ENCODE data around the gene TRIM15.
A peak's percentile ranks its signal among the peaks of the same experiment; 100 is the strongest.

TRIM15 gene

DNA sequence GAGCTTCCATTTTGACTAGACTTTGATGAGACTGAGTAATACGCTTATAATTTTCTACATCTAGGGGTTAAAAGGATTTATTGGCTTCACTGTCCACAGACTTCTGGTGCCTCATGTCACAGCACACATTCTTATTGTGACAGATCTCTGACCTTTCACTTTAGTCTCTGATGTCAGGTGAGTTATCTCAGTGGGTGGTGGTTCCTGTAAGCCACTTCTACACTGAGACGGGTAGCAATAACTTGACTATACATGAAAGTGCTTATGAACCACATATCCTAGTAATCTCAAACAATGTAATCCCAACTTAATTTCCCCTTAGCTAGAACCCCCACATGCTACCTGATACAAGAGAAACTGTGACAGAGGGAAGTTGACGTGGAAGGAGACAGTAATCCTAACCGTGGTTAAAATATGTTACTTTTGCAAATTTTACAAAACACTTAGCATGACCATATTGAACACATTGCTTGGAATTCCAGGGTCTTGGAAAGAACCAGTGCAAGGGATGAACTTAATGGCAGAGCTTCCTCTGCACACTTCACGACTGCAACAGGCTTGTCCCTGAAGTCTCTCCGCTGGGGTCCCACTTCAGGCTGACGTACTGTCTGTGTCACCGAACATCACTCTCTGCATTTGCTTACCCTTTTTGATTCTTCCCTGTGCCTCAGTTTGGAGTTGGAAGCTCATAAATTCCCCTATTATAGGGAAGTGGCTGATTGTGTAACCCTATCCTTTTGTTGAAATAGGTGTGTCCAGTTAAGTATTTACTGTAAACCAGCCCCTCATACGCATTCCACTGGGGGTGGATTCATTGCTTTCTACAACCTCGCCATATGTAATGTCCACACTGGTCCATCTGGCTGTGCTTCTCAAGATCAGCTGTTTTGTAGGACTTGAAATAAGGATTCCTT is 33.8 kb upstream of the TRIM15 start:
- H3K9ac ChIP-seq (ENCODE audit: low read length): no peak overlapping the region
- H3K27me3 ChIP-seq (ENCODE audit: insufficient read depth, low read length): peaks cover 5% of the 10 kb centered on the region; the same call in 1 of the 2 replicates
- no peak overlapping the region for H3K27ac ChIP-seq (ENCODE audit: low read depth, low read length, poor library complexity, severe bottlenecking)
- no peaks in the 10 kb centered on the region for H3K79me2 ChIP-seq (ENCODE audit: insufficient read depth, low read length)
- TF ChIP-seq EZH2 (IDR thresholded peaks at IDR 0.05; ENCODE audit: borderline replicate concordance, low read length): no peak
- H4K20me1 ChIP-seq (ENCODE audit: insufficient read depth, low read length): no peaks in the 10 kb centered on the region
- peaks cover 4% of the 10 kb centered on the region for H3K4me1 ChIP-seq (ENCODE audit: insufficient read depth, low read length, severe bottlenecking)
- no peak overlapping the region for H2AFZ ChIP-seq (ENCODE audit: low read length)
- no peak overlapping the region for H3K4me3 ChIP-seq (ENCODE audit: low read depth, low read length, poor library complexity, severe bottlenecking)
- no peak overlapping the region for H3K4me2 ChIP-seq (ENCODE audit: low read length)
- no peaks in the 10 kb centered on the region for H3F3A ChIP-seq (ENCODE audit: insufficient read depth, low read length)
- no peaks in the 10 kb centered on the region for H3K36me3 ChIP-seq (ENCODE audit: insufficient read depth, low read length)
- no peaks in the 10 kb centered on the region for H3K9me2 ChIP-seq (ENCODE audit: low read depth, low read length)
- no peaks in the 10 kb centered on the region for H3K9me3 ChIP-seq (ENCODE audit: low read length)

DNA sequence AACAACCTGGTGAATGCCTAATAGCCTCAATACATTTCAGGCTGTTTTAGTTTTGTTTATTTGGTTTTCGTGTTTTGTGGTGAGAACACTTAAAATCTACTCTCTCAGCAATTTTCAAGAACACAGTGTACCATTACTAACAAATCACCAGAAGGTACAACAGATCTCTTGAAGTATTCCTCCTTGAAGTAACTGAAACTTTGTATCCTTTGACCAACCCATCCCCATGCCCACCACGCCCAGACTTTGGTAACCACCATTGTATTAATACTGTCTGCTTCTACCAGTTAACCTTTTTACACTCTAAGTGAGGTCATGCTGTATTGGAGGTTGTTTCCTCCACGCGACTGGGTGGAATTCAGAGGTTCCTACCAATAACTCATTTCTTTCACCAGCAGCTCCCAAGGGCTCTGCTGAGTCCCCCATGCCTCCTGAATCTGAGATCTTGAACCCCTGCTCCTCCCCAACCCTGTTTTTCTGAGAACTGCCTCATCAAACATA is 33.1 kb upstream of the TRIM15 start:
- no peaks in the 10 kb centered on the region for H3K36me3 ChIP-seq (ENCODE audit: insufficient read depth, low read length)
- H2AFZ ChIP-seq (ENCODE audit: low read length): no peak overlapping the region
- H3K4me1 ChIP-seq (ENCODE audit: insufficient read depth, low read length, severe bottlenecking): peaks cover 4% of the 10 kb centered on the region
- no peak overlapping the region for H3K9ac ChIP-seq (ENCODE audit: low read length)
- no peak for TF ChIP-seq EZH2 (IDR thresholded peaks at IDR 0.05; ENCODE audit: borderline replicate concordance, low read length)
- TF ChIP-seq, protein P1, sequence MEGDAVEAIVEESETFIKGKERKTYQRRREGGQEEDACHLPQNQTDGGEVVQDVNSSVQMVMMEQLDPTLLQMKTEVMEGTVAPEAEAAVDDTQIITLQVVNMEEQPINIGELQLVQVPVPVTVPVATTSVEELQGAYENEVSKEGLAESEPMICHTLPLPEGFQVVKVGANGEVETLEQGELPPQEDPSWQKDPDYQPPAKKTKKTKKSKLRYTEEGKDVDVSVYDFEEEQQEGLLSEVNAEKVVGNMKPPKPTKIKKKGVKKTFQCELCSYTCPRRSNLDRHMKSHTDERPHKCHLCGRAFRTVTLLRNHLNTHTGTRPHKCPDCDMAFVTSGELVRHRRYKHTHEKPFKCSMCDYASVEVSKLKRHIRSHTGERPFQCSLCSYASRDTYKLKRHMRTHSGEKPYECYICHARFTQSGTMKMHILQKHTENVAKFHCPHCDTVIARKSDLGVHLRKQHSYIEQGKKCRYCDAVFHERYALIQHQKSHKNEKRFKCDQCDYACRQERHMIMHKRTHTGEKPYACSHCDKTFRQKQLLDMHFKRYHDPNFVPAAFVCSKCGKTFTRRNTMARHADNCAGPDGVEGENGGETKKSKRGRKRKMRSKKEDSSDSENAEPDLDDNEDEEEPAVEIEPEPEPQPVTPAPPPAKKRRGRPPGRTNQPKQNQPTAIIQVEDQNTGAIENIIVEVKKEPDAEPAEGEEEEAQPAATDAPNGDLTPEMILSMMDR (IDR thresholded peaks at IDR 0.05; ENCODE audit: low read length): no peak
- no peak overlapping the region for H3K4me3 ChIP-seq (ENCODE audit: low read depth, low read length, poor library complexity, severe bottlenecking)
- no peaks in the 10 kb centered on the region for H3K9me3 ChIP-seq (ENCODE audit: low read length)
- no peak overlapping the region for H3K4me2 ChIP-seq (ENCODE audit: low read length)
- H3F3A ChIP-seq (ENCODE audit: insufficient read depth, low read length): no peaks in the 10 kb centered on the region
- H3K9me2 ChIP-seq (ENCODE audit: low read depth, low read length): no peaks in the 10 kb centered on the region
- H3K27ac ChIP-seq (ENCODE audit: low read depth, low read length, poor library complexity, severe bottlenecking): no peak overlapping the region
- H3K79me2 ChIP-seq (ENCODE audit: insufficient read depth, low read length): no peaks in the 10 kb centered on the region
- peaks cover 5% of the 10 kb centered on the region; the same call in 1 of the 2 replicates for H3K27me3 ChIP-seq (ENCODE audit: insufficient read depth, low read length)
- no peaks in the 10 kb centered on the region for H4K20me1 ChIP-seq (ENCODE audit: insufficient read depth, low read length)

DNA sequence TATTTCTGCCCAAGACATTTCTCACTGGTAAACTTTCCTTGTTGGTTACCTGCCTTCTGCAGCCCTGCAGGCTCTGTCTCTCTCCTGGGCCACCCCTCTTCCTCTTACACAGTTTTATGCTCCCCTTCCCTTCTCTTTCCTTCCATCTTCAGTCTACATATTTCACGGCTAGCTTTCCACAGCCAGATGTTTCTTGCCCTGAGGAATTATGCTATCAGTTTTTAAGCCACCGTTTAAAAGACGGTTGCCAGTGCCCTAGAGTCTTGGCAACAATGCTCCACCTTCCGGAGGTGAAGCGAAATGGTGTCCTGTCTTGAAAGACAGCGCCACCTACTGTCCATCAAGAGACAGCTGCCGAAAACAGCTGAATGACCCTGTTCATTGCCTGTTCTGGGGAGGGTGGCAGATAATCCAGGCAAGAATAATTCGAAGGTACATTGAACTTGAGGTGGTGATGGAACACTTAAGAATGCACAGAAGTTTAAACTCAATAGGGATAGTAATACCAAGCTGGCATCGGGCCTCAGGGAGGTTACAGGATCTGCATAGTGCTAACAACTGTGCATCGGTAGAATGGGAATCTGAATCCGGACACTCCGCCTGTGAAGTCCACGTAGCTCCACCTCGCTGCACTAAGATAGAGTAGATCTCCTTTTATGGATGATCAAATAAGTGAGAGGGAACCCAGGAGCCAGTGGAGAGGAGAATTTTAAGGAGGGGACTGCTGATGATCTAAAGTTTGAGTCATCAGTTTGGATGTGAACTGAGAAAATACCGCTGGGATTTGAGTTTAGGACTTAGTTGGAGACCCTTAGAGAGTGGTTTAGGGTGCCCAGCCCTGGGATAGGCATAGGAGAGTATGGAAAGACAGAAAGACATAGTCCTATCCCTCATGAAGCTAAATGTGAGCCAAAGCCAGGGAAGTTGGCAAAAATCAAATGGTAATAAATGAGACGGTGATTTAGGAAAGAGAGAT is 32.2 kb upstream of the TRIM15 start:
- no peak overlapping the region for H3K9ac ChIP-seq (ENCODE audit: low read length)
- no peak for TF ChIP-seq EZH2 (IDR thresholded peaks at IDR 0.05; ENCODE audit: borderline replicate concordance, low read length)
- TF ChIP-seq, protein P1 (IDR thresholded peaks at IDR 0.05; ENCODE audit: low read length): peak; percentile 100
- H3K4me2 ChIP-seq (ENCODE audit: low read length): no peak overlapping the region
- no peaks in the 10 kb centered on the region for H3K79me2 ChIP-seq (ENCODE audit: insufficient read depth, low read length)
- H3K9me2 ChIP-seq (ENCODE audit: low read depth, low read length): no peaks in the 10 kb centered on the region
- H2AFZ ChIP-seq (ENCODE audit: low read length): no peak overlapping the region
- H3F3A ChIP-seq (ENCODE audit: insufficient read depth, low read length): no peaks in the 10 kb centered on the region
- H3K9me3 ChIP-seq (ENCODE audit: low read length): no peaks in the 10 kb centered on the region
- H3K36me3 ChIP-seq (ENCODE audit: insufficient read depth, low read length): no peaks in the 10 kb centered on the region
- peaks cover 5% of the 10 kb centered on the region; the same call in 1 of the 2 replicates for H3K27me3 ChIP-seq (ENCODE audit: insufficient read depth, low read length)
- H3K4me1 ChIP-seq (ENCODE audit: insufficient read depth, low read length, severe bottlenecking): peaks cover 4% of the 10 kb centered on the region
- H3K4me3 ChIP-seq (ENCODE audit: low read depth, low read length, poor library complexity, severe bottlenecking): no peak overlapping the region
- no peaks in the 10 kb centered on the region for H4K20me1 ChIP-seq (ENCODE audit: insufficient read depth, low read length)
- H3K27ac ChIP-seq (ENCODE audit: low read depth, low read length, poor library complexity, severe bottlenecking): no peak overlapping the region
